ENCODE measurements around the gene CADM4. TPM values are rescaled to one million over a fixed set of nuclear protein-coding genes. Genes with fewer than 3 reads are reported as not detected.
A peak's percentile ranks its signal among the peaks of the same experiment; 100 is the strongest.

Gene CADM4, protein sequence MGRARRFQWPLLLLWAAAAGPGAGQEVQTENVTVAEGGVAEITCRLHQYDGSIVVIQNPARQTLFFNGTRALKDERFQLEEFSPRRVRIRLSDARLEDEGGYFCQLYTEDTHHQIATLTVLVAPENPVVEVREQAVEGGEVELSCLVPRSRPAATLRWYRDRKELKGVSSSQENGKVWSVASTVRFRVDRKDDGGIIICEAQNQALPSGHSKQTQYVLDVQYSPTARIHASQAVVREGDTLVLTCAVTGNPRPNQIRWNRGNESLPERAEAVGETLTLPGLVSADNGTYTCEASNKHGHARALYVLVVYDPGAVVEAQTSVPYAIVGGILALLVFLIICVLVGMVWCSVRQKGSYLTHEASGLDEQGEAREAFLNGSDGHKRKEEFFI
- 5.5 and 5.8 TPM in 2 replicates for polyA plus RNA-seq (2013)

DNA sequence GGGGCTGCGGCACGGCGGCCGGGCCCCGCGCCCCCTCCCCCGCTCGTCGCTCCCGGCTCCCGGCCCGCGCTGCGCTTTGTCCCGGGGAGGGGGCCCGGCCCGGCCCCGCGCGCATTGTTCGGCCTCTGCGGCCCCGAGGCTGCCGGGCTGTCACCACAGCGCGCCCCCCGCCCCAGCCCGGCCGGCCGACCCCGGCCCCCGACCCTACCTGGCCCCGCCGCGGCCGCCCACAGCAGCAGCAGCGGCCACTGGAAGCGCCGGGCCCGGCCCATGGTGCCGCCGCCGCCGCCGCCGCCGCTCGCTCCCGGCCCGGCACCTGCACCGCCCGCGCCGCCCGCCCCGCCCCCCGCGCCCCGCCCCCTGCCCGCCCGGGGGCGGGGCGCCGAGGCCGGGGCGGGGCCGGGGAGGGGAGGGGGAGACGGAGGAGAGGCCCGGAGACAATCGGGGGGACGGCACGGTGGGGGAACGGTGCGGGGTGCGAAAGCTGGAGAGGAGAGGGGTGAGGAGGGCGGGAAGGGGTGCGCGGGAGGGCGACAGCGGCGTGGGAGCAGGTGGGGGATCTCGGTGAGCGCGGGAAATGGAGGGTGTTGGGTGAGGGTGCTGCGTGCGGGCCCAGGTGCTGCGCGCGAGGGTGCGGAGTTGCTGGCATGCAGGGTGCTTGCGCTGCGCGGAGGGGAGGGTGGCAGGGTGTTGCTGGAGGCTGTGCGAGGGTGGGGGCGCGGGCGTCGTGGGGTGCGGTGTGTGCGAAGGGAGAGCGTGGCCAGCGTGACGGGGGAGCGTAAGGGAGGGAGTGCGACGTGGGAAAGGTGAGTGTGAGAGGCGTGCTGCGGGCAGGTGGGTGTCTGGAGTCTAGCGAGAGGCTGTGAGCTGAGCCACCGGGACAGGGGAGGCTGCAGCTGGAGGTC is at the start of gene CADM4:
Gene CADM4 (minus strand): TSS at position 332 of the 905 bp plus-strand sequence. CDS start 60 bp downstream, at position 272.
- peak in 1 of 2 donors; percentile 29 for DNase-seq
- Histone ChIP-seq H3K4me1 (ENCODE audit: control insufficient read depth in 1 of 2, insufficient read depth in 2 of 2, low read length in 2 of 2) (peaks cover 11 to 17% of the 10 kb centered on the region in 2 experiments), H3K27me3 (ENCODE audit: insufficient read depth, low read length) (peaks cover 21% of the 10 kb centered on the region), H3K4me3 (ENCODE audit: low read depth, low read length) (peak within 1 kb of the TSS; percentile 74), H3K4ac (ENCODE audit: low read depth, low read length) (no peak within 1 kb of the TSS), H3K23ac (ENCODE audit: low read length) (no peak within 1 kb of the TSS), H2AK5ac (ENCODE audit: low read length) (no peak within 1 kb of the TSS), H2BK120ac (ENCODE audit: insufficient read depth, low read length, poor library complexity) (no peak within 1 kb of the TSS), H4K12ac (ENCODE audit: low read depth, low read length) (no peak within 1 kb of the TSS), H2BK5ac (ENCODE audit: low read depth, low read length, poor library complexity) (no peak within 1 kb of the TSS), H4K91ac (ENCODE audit: low read depth, low read length) (no peak within 1 kb of the TSS), H3K4me2 (ENCODE audit: low read length) (peak within 1 kb of the TSS; percentile 94), H3K36me3 (ENCODE audit: control insufficient read depth in 1 of 2, insufficient read depth in 2 of 2, low read length in 2 of 2) (no peaks in the 10 kb centered on the region), H3K79me1 (ENCODE audit: low read length) (peaks cover 4% of the 10 kb centered on the region), H2BK12ac (ENCODE audit: low read length) (no peak within 1 kb of the TSS), H3K18ac (ENCODE audit: low read length) (no peak within 1 kb of the TSS), H4K8ac (ENCODE audit: low read depth, low read length) (no peak within 1 kb of the TSS), H2AFZ (ENCODE audit: insufficient read depth, low read length, poor library complexity) (peak within 1 kb of the TSS; percentile 79), H3K9me3 (ENCODE audit: insufficient read depth, low read depth, low read length) (peaks cover 5% of the 10 kb centered on the region), H3K27ac (ENCODE audit: low read depth, low read length) (no peak within 1 kb of the TSS), H3K79me2 (ENCODE audit: control insufficient read depth, insufficient read depth, low read length, poor library complexity) (no peaks in the 10 kb centered on the region), H3K9ac (ENCODE audit: low read length) (no peak within 1 kb of the TSS), H3K14ac (ENCODE audit: low read length) (peak within 1 kb of the TSS; percentile 12)
- WGBS (ENCODE audit: extremely low coverage, insufficient coverage, insufficient read length) = no CpG with 5 or more reads among the region's 110 CpGs

DNA sequence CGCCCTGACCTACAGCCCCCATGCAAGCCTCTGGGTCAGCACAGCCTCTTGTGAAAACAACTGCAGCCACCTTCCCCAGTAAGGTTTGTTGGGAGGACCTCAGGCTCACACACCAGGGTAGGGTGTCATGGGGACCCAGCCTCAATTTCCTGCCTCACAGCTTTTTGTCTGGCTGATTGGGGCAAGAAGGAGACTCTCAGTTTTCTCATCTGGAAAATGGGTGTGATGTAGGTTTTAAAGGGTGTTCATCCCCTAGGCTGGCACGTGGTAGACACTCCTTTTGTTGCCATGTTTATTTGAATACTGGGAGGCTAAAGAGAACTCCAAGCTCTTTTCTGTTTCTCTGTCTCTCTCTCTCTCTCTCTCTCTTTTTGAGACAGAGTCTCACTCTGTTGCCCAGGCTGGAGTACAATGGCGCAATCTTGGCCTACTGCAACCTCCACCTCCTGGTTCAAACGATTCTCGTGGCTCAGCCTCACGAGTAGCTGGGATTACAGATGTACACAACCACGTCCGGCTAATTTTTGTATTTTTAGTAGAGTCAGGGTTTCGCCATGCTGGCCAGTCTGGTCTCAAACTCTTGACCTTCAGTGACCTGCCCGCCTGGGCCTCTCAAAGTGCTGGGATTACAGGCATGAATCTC is 48.5 kb upstream of the CADM4 start:
- Histone ChIP-seq H3K14ac (ENCODE audit: low read length) (no peak overlapping the region), H3K23ac (ENCODE audit: low read length) (no peak overlapping the region), H2AFZ (ENCODE audit: insufficient read depth, low read length, poor library complexity) (no peak overlapping the region), H2BK5ac (ENCODE audit: low read depth, low read length, poor library complexity) (no peak overlapping the region), H3K4me2 (ENCODE audit: low read length) (no peak overlapping the region), H3K79me2 (ENCODE audit: control insufficient read depth, insufficient read depth, low read length, poor library complexity) (no peaks in the 10 kb centered on the region), H4K91ac (ENCODE audit: low read depth, low read length) (no peak overlapping the region), H3K36me3 (ENCODE audit: control insufficient read depth in 1 of 2, insufficient read depth in 2 of 2, low read length in 2 of 2) (no peaks in the 10 kb centered on the region), H3K9me3 (ENCODE audit: insufficient read depth, low read depth, low read length) (peaks cover 3% of the 10 kb centered on the region), H3K27ac (ENCODE audit: low read depth, low read length) (no peak overlapping the region), H3K18ac (ENCODE audit: low read length) (no peak overlapping the region), H3K4me3 (ENCODE audit: low read depth, low read length) (no peak overlapping the region), H2BK120ac (ENCODE audit: insufficient read depth, low read length, poor library complexity) (no peak overlapping the region), H2BK12ac (ENCODE audit: low read length) (no peak overlapping the region), H3K9ac (ENCODE audit: low read length) (no peak overlapping the region), H3K4ac (ENCODE audit: low read depth, low read length) (no peak overlapping the region), H3K4me1 (ENCODE audit: control insufficient read depth in 1 of 2, insufficient read depth in 2 of 2, low read length in 2 of 2) (peaks cover 0 to 4% of the 10 kb centered on the region in 2 experiments), H2AK5ac (ENCODE audit: low read length) (no peak overlapping the region), H3K27me3 (ENCODE audit: insufficient read depth, low read length) (no peaks in the 10 kb centered on the region), H4K12ac (ENCODE audit: low read depth, low read length) (no peak overlapping the region), H4K8ac (ENCODE audit: low read depth, low read length) (no peak overlapping the region), H3K79me1 (ENCODE audit: low read length) (no peaks in the 10 kb centered on the region)
- no CpG with 5 or more reads among the region's 10 CpGs for WGBS (ENCODE audit: extremely low coverage, insufficient coverage, insufficient read length)
- peak in 1 of 2 donors; percentile 9 for DNase-seq

DNA sequence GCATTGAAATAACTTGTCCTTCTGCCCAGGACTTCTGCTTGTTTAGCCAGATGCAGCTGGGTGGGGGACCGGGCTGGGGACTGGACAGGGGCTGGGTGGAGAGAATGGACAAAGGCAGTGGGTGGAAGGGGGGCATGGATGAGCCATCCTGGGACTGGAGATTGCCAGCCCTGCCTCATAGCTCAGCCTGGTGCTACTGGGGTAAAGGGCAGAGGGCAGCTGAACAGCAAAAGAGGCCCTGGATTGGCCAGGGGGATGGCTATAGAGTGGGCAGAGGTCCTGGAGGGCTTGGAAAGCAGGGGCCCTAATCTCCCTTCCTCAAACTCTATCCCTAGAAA is 48.0 kb upstream of the CADM4 start:
- Histone ChIP-seq H2AFZ (ENCODE audit: insufficient read depth, low read length, poor library complexity) (no peak overlapping the region), H2BK120ac (ENCODE audit: insufficient read depth, low read length, poor library complexity) (no peak overlapping the region), H3K18ac (ENCODE audit: low read length) (no peak overlapping the region), H3K79me1 (ENCODE audit: low read length) (no peaks in the 10 kb centered on the region), H3K27me3 (ENCODE audit: insufficient read depth, low read length) (no peaks in the 10 kb centered on the region), H3K4me2 (ENCODE audit: low read length) (no peak overlapping the region), H3K4me3 (ENCODE audit: low read depth, low read length) (no peak overlapping the region), H3K4ac (ENCODE audit: low read depth, low read length) (no peak overlapping the region), H3K79me2 (ENCODE audit: control insufficient read depth, insufficient read depth, low read length, poor library complexity) (no peaks in the 10 kb centered on the region), H4K8ac (ENCODE audit: low read depth, low read length) (no peak overlapping the region), H4K91ac (ENCODE audit: low read depth, low read length) (no peak overlapping the region), H3K27ac (ENCODE audit: low read depth, low read length) (no peak overlapping the region), H3K9ac (ENCODE audit: low read length) (no peak overlapping the region), H2BK12ac (ENCODE audit: low read length) (no peak overlapping the region), H3K23ac (ENCODE audit: low read length) (no peak overlapping the region), H2AK5ac (ENCODE audit: low read length) (no peak overlapping the region), H3K36me3 (ENCODE audit: control insufficient read depth in 1 of 2, insufficient read depth in 2 of 2, low read length in 2 of 2) (no peaks in the 10 kb centered on the region), H4K12ac (ENCODE audit: low read depth, low read length) (no peak overlapping the region), H3K4me1 (ENCODE audit: control insufficient read depth in 1 of 2, insufficient read depth in 2 of 2, low read length in 2 of 2) (peaks cover 0 to 4% of the 10 kb centered on the region in 2 experiments), H3K14ac (ENCODE audit: low read length) (no peak overlapping the region), H2BK5ac (ENCODE audit: low read depth, low read length, poor library complexity) (no peak overlapping the region), H3K9me3 (ENCODE audit: insufficient read depth, low read depth, low read length) (peaks cover 3% of the 10 kb centered on the region)
- WGBS (ENCODE audit: extremely low coverage, insufficient coverage, insufficient read length) = no CpG with 5 or more reads among the region's 1 CpG
- DNase-seq = no peak

DNA sequence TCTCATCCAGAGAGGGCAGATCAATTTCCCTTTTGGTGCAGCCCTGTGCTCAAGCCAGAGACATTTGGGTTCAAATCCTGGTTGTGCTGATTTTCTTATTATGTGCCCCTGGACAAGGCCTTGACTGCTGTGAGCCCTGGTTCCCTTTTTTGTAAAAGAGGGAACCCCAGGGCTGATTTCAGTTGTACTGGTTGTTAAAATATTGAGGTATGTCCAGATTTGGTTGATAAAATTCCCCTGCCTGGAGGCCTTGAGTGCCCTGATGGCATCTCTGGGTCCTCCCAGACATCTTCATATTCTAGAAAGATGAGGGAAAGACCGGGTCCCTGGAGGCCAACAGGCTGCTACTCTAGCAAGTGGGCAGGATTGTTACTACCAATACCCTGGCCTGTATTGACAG is 44.7 kb upstream of the CADM4 start:
- no peaks in the 10 kb centered on the region for H3K79me1 ChIP-seq (ENCODE audit: low read length)
- no peaks in the 10 kb centered on the region for H3K79me2 ChIP-seq (ENCODE audit: control insufficient read depth, insufficient read depth, low read length, poor library complexity)
- H2BK5ac ChIP-seq (ENCODE audit: low read depth, low read length, poor library complexity) = no peak overlapping the region

More for the DNA sequence above, 44.7 kb upstream of the CADM4 start:
- Histone ChIP-seq H3K27ac (ENCODE audit: low read depth, low read length) (no peak overlapping the region), H2AK5ac (ENCODE audit: low read length) (no peak overlapping the region), H4K8ac (ENCODE audit: low read depth, low read length) (no peak overlapping the region), H2AFZ (ENCODE audit: insufficient read depth, low read length, poor library complexity) (no peak overlapping the region), H4K12ac (ENCODE audit: low read depth, low read length) (no peak overlapping the region), H3K4me2 (ENCODE audit: low read length) (no peak overlapping the region), H3K18ac (ENCODE audit: low read length) (no peak overlapping the region), H3K9me3 (ENCODE audit: insufficient read depth, low read depth, low read length) (no peaks in the 10 kb centered on the region), H3K14ac (ENCODE audit: low read length) (no peak overlapping the region), H3K4ac (ENCODE audit: low read depth, low read length) (no peak overlapping the region), H3K36me3 (ENCODE audit: control insufficient read depth in 1 of 2, insufficient read depth in 2 of 2, low read length in 2 of 2) (no peaks in the 10 kb centered on the region), H3K23ac (ENCODE audit: low read length) (no peak overlapping the region), H3K4me3 (ENCODE audit: low read depth, low read length) (no peak overlapping the region), H4K91ac (ENCODE audit: low read depth, low read length) (no peak overlapping the region), H3K27me3 (ENCODE audit: insufficient read depth, low read length) (no peaks in the 10 kb centered on the region), H3K9ac (ENCODE audit: low read length) (no peak overlapping the region), H3K4me1 (ENCODE audit: control insufficient read depth in 1 of 2, insufficient read depth in 2 of 2, low read length in 2 of 2) (peaks cover 0 to 4% of the 10 kb centered on the region in 2 experiments), H2BK120ac (ENCODE audit: insufficient read depth, low read length, poor library complexity) (no peak overlapping the region), H2BK12ac (ENCODE audit: low read length) (no peak overlapping the region)
- no CpG with 5 or more reads among the region's 1 CpG for WGBS (ENCODE audit: extremely low coverage, insufficient coverage, insufficient read length)
- DNase-seq = no peak

All from trophoblast cell (in vitro differentiated cells and primary cell).